HG03135 (cell line): ENCODE measurements around the gene C1orf21.

ENCODE experiments used
- ATAC-seq: cut with Tn5 transposase; IDR thresholded peaks from one replicate; pipeline ENCODE4 v1.9.1; 2021; ENCODE audit warnings: mild to moderate bottlenecking, moderate library complexity; ENCODE audit not compliant: unreplicated experiment

C1orf21 gene

DNA sequence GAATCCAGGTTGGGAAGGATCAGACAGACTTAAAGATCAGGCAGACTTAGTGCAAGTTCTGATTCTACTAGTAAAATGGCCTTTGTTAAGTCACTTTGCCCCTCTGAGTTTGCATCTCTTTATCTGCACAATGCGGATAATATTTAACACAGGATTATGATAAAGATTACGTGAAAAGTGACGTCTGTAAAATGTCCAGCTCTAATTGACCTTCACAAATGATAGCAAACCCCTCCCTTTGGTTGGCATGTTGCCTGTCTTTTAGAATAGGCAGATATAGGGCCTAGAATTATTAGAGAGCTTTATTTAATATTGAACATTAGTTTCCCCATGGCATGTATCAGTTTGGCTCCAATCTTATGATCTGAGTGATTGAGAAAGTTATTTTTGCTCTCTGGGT, 55.4 kb downstream of the C1orf21 start:
- ATAC-seq: no peak

- no peak for ATAC-seq
Observed at GRCh38 chr1:184443201-184443600, 56.4 kb downstream of the C1orf21 start.

DNA sequence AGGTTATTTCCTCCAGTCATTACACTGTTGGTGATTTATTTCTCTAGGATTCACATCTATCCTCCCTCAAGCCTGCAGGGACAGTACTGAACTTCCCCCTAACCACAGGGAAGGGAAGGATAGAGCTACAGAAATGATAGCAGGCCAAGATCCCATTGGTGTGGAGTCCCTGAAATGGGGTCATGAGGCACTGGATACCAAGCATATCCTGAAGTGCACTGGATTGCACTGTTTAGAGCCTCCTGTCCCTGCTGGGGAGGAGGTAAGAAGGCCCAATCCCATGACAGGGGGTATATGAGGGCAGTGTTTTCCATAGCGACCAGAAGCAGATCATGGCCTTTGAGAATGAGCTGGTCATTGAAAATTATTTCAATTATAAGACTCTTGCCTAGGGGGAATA, 56.8 kb downstream of the C1orf21 start:
- ATAC-seq: no peak

- no peak for ATAC-seq
Observed at GRCh38 chr1:184445997-184446396, 59.2 kb downstream of the C1orf21 start.

DNA sequence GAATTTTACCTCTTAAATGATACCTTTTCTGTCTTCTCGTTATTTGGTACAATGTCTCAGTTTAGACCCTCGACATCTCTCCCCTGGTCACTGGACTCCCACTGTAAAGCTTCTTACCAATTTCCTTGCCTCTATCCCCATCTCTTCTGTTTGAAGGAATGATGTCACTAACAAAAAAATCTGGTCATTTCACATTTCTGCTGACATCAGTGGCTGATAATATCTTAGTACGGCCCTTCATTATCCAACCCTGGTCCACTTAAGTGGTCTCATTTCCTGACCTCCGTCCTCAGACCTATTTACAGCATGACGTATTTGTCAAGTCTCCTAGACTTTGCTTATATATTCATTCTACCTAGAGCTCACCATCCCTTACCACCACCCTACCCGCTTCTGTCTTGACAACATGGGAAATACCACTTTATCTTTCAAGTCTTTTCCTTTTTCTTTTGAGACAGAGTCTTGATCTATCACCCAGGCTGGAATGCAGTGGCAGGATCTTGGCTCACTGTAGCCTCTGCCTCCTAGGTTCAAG, 60.9 kb downstream of the C1orf21 start:
- ATAC-seq: no peak

DNA sequence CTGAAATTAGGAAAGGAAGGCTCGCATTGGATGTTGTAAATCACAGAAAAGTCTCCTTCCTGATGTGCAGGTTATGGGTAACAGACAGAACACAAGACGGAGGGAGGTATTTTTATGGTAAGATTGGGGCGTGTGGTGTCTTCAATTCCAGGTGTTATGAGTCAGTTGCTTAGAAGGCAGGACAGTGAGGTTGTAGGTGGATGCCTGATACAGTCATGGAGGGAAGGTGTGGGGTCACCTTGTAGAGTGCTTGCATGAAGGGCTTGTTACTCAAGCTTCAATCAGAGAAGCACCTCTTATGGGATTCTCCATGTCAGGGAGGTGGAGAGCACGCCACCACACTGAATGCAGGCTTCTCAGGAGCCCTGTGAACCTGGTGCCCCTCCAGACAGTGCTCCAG, 63.1 kb downstream of the C1orf21 start:
- ATAC-seq: no peak

- no peak for ATAC-seq
Observed at GRCh38 chr1:184455786-184456185, 69.0 kb downstream of the C1orf21 start.

DNA sequence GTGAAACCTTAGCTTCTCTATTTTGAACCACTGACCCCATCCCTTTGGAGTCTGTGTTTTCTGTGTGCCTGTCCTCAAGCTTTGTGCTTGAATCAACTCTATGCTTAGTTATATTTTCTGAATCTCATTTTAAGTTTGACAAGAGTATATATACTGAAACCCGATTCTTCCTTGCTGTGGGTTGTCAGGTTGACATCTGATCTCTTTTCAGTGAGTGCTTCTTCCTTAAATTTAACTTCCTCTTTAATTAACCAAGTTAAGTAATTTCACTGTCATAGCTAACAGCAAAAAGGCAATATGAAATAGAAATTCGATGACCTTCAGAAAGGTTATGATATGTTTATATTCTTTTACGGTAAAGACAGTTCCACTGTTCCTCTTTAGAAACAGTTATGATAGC, 69.4 kb downstream of the C1orf21 start:
- no peak for ATAC-seq

GRCh38 chr1:184457500-184457899, 70.7 kb downstream of the C1orf21 start:
- ATAC-seq: no peak

- no peak for ATAC-seq
Observed at GRCh38 chr1:184461321-184461720, 74.5 kb downstream of the C1orf21 start.

DNA sequence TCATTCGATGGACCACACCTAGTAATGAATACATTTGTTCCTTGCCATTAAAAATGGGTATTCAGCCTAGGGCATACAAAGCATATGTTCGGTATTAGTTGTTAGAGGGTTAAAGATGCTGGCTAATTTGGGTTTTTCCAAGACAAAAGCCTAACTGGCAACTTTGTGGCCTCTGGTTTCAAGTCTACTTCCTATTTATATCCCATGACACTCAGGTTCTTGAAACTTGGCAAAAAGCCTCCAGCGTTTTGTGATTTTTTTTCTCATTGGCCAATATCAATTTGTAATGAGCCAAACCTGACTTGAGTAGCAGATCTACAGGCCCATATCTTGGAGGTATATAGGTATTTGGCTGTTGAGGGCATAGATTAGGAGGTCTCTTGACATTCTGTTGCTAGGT, 75.3 kb downstream of the C1orf21 start:
- ATAC-seq: no peak

GRCh38 chr1:184462990-184463389, 76.2 kb downstream of the C1orf21 start:
- ATAC-seq: no peak

- ATAC-seq: no peak
Observed at GRCh38 chr1:184463680-184464079, 76.9 kb downstream of the C1orf21 start.

DNA sequence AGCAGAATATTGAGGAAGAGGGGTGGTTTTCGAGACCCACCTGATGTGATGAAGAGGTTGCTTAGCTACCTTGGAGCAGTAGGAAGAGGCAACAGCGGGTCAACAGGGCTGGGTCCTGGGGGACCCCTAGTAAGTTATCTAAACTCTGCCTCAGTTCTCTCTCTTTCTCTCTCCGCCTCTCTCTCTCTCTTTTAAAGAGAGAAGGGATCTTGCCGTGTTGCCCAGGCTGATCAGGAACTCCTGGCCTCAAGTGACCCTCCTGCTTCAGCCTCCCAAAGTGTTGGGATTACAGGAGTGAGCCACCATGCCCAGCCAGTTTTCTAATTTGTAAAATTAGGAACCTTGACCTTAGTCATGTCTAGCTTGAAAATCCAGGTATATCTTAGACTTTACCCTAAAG, 77.9 kb downstream of the C1orf21 start:
- ATAC-seq: no peak

DNA sequence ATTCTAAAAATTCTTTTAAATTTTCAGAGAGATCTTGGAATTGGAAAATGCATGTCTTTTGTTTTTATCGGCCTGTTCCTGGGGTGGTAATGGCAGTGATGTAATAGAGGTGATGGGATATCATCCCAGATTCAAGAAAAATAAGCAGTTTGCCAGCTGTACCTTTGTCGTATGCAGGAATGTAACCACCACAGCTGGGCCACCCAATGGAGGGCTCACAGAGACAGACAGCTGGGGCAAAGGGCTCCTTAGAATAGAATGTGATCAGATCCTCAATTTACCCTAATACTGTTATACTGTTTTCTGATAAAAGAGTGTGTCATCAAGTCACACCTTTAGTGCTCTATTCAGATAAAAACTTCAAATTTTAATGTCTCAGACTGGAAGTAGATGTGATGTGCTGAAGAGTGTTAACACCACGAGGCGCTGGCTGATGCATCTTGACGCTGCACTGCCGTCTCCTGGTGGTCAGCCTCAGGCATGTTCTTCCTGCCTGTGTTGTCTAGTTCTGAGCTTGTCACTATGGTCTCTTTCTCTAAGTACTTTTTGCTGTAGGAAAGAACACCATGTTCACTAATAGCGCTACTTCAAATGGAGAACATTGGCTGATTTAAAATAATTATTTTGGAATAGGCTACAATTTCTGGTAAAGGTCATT, 78.8 kb downstream of the C1orf21 start:
- ATAC-seq: no peak

GRCh38 chr1:184467295-184467694, 80.5 kb downstream of the C1orf21 start:
- ATAC-seq: no peak

GRCh38 chr1:184469396-184469795, 82.6 kb downstream of the C1orf21 start:
- no peak for ATAC-seq

DNA sequence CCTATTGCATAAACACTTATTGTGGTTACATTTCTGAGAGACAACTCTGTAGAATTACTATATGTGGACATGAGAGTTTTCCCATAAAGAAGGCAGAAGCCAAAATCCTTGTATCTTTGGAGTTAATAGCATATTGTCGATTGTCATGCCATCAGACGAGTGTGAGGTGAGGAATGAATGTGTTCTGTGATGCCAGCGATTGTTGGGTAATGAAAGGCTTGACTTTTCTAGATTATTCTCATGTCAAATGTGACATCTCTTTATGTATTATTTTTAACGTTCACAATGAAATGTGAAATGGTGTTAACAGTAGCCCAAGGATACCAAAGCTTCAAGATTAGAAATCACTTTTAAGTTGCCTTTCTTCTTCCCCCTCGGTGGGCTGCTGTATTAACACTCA, 84.9 kb downstream of the C1orf21 start:
- ATAC-seq: no peak

DNA sequence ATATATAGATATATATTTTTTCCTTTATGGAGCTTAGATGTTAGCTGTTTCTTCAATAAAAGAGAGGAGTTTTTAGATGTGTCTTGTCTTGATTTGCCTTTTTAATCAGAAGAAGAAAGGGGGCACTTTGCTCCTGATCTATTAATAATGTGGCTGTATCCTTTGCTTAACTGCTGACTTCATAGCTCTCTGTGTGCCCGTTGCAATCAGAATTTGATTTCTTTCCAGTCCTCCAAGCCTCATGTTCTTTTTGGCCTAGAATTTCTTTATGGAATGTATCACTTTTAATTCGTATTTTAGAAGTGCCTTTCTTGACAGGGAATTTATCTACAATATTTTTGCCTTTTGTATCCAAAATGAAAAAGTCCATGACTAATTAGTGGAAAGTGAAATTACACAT, 85.3 kb downstream of the C1orf21 start:
- ATAC-seq: no peak

GRCh38 chr1:184473176-184473966, 86.5 kb downstream of the C1orf21 start:
- no peak for ATAC-seq

DNA sequence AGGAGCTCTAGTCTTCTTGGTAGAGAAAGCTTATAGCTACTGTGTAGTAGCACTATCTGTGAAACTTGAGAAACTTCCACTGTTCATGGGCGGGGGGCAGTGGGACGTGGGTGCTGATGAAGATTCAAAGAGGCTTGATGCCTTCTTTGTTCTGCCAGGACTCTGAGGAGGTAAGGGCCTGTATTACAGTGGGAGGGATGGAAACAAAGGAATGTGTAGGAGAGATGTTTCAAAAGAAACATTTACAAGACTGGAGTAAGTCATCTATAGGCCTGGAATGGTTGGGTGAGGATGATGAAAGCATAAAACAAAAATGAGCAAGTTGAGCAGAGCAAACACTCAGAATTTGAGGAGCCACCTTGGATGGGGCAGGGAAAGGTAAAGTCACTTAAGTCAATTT, 89.4 kb downstream of the C1orf21 start:
- ATAC-seq: no peak

DNA sequence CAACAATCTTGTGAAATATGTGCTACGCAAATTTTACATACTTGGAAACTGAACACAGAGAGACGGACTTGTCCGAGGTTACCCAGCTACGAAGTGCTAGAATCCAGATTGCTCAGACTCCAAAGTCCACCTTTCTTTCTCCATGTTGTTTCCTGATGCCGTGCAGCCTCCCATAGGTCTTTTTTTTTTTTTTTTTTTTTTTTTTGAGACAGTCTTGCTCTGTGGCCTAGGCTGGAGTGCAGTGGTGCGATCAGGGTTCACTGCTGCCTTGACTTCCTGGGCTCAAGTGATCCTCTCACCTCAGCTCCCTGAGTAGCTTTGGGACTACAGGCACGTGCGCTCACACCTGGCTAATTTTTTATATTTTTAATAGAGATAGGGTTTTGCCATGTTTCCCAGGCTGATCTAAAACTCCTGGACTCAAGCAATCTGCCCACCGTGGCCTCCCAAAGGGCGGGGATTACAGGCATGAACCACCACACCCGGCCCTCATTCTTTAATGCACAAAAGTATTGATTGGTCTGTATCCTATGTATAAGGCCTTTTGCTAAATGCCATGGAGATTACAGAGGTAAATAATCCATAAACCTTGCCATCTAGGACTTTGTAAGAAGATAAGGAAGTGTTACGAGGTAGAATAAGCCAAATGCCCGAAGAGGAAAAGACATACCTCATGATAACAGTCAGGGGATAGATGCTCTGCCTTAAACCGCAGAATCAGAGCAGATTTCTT, 92.8 kb downstream of the C1orf21 start:
- ATAC-seq: no peak
